GM18909 (cell line): ENCODE data around the gene CREB5.
"Not testable (repeated sequence)": the region's sequence is repeated elsewhere in the genome, so short reads cannot be mapped to it uniquely, and the experiment has no call there.

Source experiments
- ATAC-seq: cut with Tn5 transposase; IDR thresholded peaks from one replicate; pipeline ENCODE4 v1.9.1; 2021; ENCODE audit warnings: mild to moderate bottlenecking; ENCODE audit not compliant: unreplicated experiment, poor library complexity

Gene CREB5

GRCh38 chr7:28597284-28597683, 185.0 kb downstream of the CREB5 start:
- no peak for ATAC-seq

GRCh38 chr7:28598037-28598436, 185.7 kb downstream of the CREB5 start:
- not testable (repeated sequence) for ATAC-seq

- no peak for ATAC-seq
These were observed 186.3 kb downstream of the CREB5 start for GRCh38 chr7:28598586-28598985.

GRCh38 chr7:28599411-28599810, 187.1 kb downstream of the CREB5 start:
- ATAC-seq: no peak

GRCh38 chr7:28602282-28602681, 190.0 kb downstream of the CREB5 start:
- no peak for ATAC-seq

GRCh38 chr7:28605427-28606085, 193.2 kb downstream of the CREB5 start:
- no peak for ATAC-seq

GRCh38 chr7:28606421-28606820, 194.1 kb downstream of the CREB5 start:
- ATAC-seq: no peak

- no peak for ATAC-seq
These were observed 195.5 kb downstream of the CREB5 start for GRCh38 chr7:28607855-28608193.

- no peak for ATAC-seq
These were observed 195.9 kb downstream of the CREB5 start for GRCh38 chr7:28608237-28608656.

GRCh38 chr7:28608731-28609130, 196.4 kb downstream of the CREB5 start:
- ATAC-seq: no peak

GRCh38 chr7:28609608-28610007, 197.3 kb downstream of the CREB5 start:
- no peak for ATAC-seq

- not testable (repeated sequence) for ATAC-seq
These were observed 199.1 kb downstream of the CREB5 start for GRCh38 chr7:28611399-28611897.

- no peak for ATAC-seq
These were observed 200.9 kb downstream of the CREB5 start for GRCh38 chr7:28613262-28613661.

GRCh38 chr7:28615091-28615490, 202.8 kb downstream of the CREB5 start:
- no peak for ATAC-seq

- no peak for ATAC-seq
These were observed 205.1 kb downstream of the CREB5 start for GRCh38 chr7:28617308-28617880.

GRCh38 chr7:28618383-28618782, 206.1 kb downstream of the CREB5 start:
- ATAC-seq: no peak

- no peak for ATAC-seq
These were observed 206.9 kb downstream of the CREB5 start for GRCh38 chr7:28619256-28619655.

- no peak for ATAC-seq
These were observed 209.1 kb downstream of the CREB5 start for GRCh38 chr7:28621369-28621841.

- no peak for ATAC-seq
These were observed 210.9 kb downstream of the CREB5 start for GRCh38 chr7:28623105-28623730.

- ATAC-seq: no peak
These were observed 211.5 kb downstream of the CREB5 start for GRCh38 chr7:28623863-28624262.

GRCh38 chr7:28625432-28625831, 213.1 kb downstream of the CREB5 start:
- ATAC-seq: no peak

GRCh38 chr7:28626221-28626620, 213.9 kb downstream of the CREB5 start:
- ATAC-seq: no peak
